Measurements from ENCODE around the gene PRTFDC1. TPM values are rescaled to one million over a fixed set of nuclear protein-coding genes. Genes with fewer than 3 reads are reported as not detected.

Gene PRTFDC1
- polyA plus RNA-seq, 1 donor (not counting 4 experiments of a cell fraction or from before 2014, with no cell fraction given), result 2.2 TPM

DNA sequence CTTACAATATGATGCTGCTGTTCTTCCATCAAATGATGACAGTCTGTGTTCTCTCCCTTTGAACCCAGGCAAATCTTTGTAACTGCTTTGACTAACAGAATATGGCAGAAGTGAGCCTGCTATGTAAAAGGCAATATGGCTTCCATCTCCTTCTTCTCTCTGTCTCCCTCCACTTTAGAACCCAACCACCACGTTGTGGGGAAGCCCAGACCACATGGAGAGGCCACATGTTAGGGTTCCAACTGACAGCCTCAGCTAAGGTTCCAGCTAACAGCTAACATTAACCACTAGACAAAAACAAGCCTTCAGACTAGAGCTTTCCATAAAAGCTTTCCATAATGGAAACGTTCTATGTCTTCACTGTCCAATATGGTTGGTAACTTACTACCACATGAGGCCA lies 107.7 kb downstream of the PRTFDC1 start:
- H3K9me1 ChIP-seq (ENCODE audit: control insufficient read depth, extremely low read depth, insufficient read depth, low read length), result no peaks in the 10 kb centered on the region
- H3K4me3 ChIP-seq (ENCODE audit: control insufficient read depth in 2 of 3, extremely low read depth in 1 of 3, insufficient read depth in 2 of 3, low read depth in 1 of 3, low read length in 3 of 3), result no peak overlapping the region
- no peak overlapping the region for H2AFZ ChIP-seq (ENCODE audit: control insufficient read depth, low read length)
- no peaks in the 10 kb centered on the region for H3K36me3 ChIP-seq (ENCODE audit: control insufficient read depth in 2 of 2, extremely low read depth in 1 of 2, insufficient read depth in 2 of 2, low read length in 2 of 2)
- no peaks in the 10 kb centered on the region for H4K20me1 ChIP-seq (ENCODE audit: control insufficient read depth, extremely low read depth, insufficient read depth, low read length)
- H3K27me3 ChIP-seq (ENCODE audit: control insufficient read depth, extremely low read depth, insufficient read depth, low read length), result no peaks in the 10 kb centered on the region
- no peak for TF ChIP-seq EZH2 (IDR thresholded peaks at IDR 0.05; ENCODE audit: low read length)
- TF ChIP-seq, protein P1, sequence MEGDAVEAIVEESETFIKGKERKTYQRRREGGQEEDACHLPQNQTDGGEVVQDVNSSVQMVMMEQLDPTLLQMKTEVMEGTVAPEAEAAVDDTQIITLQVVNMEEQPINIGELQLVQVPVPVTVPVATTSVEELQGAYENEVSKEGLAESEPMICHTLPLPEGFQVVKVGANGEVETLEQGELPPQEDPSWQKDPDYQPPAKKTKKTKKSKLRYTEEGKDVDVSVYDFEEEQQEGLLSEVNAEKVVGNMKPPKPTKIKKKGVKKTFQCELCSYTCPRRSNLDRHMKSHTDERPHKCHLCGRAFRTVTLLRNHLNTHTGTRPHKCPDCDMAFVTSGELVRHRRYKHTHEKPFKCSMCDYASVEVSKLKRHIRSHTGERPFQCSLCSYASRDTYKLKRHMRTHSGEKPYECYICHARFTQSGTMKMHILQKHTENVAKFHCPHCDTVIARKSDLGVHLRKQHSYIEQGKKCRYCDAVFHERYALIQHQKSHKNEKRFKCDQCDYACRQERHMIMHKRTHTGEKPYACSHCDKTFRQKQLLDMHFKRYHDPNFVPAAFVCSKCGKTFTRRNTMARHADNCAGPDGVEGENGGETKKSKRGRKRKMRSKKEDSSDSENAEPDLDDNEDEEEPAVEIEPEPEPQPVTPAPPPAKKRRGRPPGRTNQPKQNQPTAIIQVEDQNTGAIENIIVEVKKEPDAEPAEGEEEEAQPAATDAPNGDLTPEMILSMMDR (optimal IDR thresholded peaks at IDR 0.05 in 1 of 3, IDR thresholded peaks at IDR 0.05 in 1 of 3, conservative IDR thresholded peaks at IDR 0.05 in 1 of 3; ENCODE audit: extremely low read depth in 1 of 3, insufficient read depth in 2 of 3, low read length in 3 of 3), result no peak
- H3K27ac ChIP-seq (ENCODE audit: control insufficient read depth, insufficient read depth, low read length), result no peak overlapping the region
- dilution Hi-C loops (cut with MboI; ENCODE audit: extremely low pct_ligation_motif_present, low sequenced_read_pairs), result no loop called here
- no peak for FAIRE-seq
- no peak overlapping the region for H3K9ac ChIP-seq (ENCODE audit: control insufficient read depth, extremely low read depth, insufficient read depth, low read length)
- H3K79me2 ChIP-seq (ENCODE audit: control insufficient read depth, insufficient read depth, low read length), result no peaks in the 10 kb centered on the region
- H3K4me1 ChIP-seq (ENCODE audit: control insufficient read depth, extremely low read depth, insufficient read depth, low read length), result peaks cover 10% of the 10 kb centered on the region
- DNase-seq (ENCODE audit: low read depth, low spot score), result no peak
- H3K9me3 ChIP-seq (ENCODE audit: control insufficient read depth, low read depth, low read length), result no peaks in the 10 kb centered on the region
- H3K4me2 ChIP-seq (ENCODE audit: control insufficient read depth, extremely low read depth, insufficient read depth, low read depth, low read length), result no peak overlapping the region

DNA sequence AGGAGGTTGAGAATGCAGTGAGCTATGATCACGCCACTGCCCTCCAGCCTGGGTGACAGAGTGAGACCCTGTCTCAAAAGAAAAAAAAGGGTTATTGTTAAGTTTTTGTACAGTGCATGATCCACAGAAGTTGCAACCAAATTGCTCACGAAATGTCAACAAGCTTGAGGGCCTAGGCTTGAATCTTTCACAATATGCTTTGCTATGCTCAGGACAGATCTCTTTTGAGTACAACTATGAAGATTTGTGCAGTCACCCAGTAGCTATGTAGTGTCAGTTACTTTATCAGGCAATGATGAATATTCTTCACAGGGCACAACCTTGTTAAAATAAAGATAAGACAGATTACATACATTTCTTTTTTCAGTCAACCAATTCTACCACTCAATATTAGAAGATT lies 109.2 kb downstream of the PRTFDC1 start:
- Histone ChIP-seq H3K27ac (ENCODE audit: control insufficient read depth, insufficient read depth, low read length) (no peak overlapping the region), H3K4me3 (ENCODE audit: control insufficient read depth in 2 of 3, extremely low read depth in 1 of 3, insufficient read depth in 2 of 3, low read depth in 1 of 3, low read length in 3 of 3) (no peak overlapping the region), H2AFZ (ENCODE audit: control insufficient read depth, low read length) (no peak overlapping the region), H3K9me1 (ENCODE audit: control insufficient read depth, extremely low read depth, insufficient read depth, low read length) (no peaks in the 10 kb centered on the region), H4K20me1 (ENCODE audit: control insufficient read depth, extremely low read depth, insufficient read depth, low read length) (no peaks in the 10 kb centered on the region), H3K4me1 (ENCODE audit: control insufficient read depth, extremely low read depth, insufficient read depth, low read length) (no peaks in the 10 kb centered on the region), H3K79me2 (ENCODE audit: control insufficient read depth, insufficient read depth, low read length) (no peaks in the 10 kb centered on the region), H3K36me3 (ENCODE audit: control insufficient read depth in 2 of 2, extremely low read depth in 1 of 2, insufficient read depth in 2 of 2, low read length in 2 of 2) (no peaks in the 10 kb centered on the region), H3K9ac (ENCODE audit: control insufficient read depth, extremely low read depth, insufficient read depth, low read length) (no peak overlapping the region), H3K9me3 (ENCODE audit: control insufficient read depth, low read depth, low read length) (no peaks in the 10 kb centered on the region), H3K27me3 (ENCODE audit: control insufficient read depth, extremely low read depth, insufficient read depth, low read length) (no peaks in the 10 kb centered on the region), H3K4me2 (ENCODE audit: control insufficient read depth, extremely low read depth, insufficient read depth, low read depth, low read length) (no peak overlapping the region)
- no peak for TF ChIP-seq EZH2 (IDR thresholded peaks at IDR 0.05; ENCODE audit: low read length)
- TF ChIP-seq, protein P1 (optimal IDR thresholded peaks at IDR 0.05 in 1 of 3, IDR thresholded peaks at IDR 0.05 in 1 of 3, conservative IDR thresholded peaks at IDR 0.05 in 1 of 3; ENCODE audit: extremely low read depth in 1 of 3, insufficient read depth in 2 of 3, low read length in 3 of 3), result no peak
- dilution Hi-C loops (cut with MboI; ENCODE audit: extremely low pct_ligation_motif_present, low sequenced_read_pairs), result no loop called here
- FAIRE-seq (no peak), DNase-seq (ENCODE audit: low read depth, low spot score) (no peak)
